B cell (primary cell): ENCODE measurements around the gene SPOCK1.

Source experiments
- EZH2 ChIP-seq: IDR thresholded peaks from 2 replicates; pipeline ENCODE4 v1.6.1; 2012; ENCODE audit warnings: borderline replicate concordance, low read depth, mild to moderate bottlenecking, moderate library complexity, low read length; ENCODE audit not compliant: insufficient read depth, poor library complexity, severe bottlenecking
- TF ChIP-seq, protein P1 (sequence below): fragments of 200-600 bp; IDR thresholded peaks from one replicate; pipeline ENCODE4 v1.8.0; 2022; ENCODE audit warnings: antibody characterized with exemption, mild to moderate bottlenecking

GRCh38 chr5:137316346-137316736 lies 182.8 kb downstream of the SPOCK1 start:
- TF ChIP-seq, protein P1, sequence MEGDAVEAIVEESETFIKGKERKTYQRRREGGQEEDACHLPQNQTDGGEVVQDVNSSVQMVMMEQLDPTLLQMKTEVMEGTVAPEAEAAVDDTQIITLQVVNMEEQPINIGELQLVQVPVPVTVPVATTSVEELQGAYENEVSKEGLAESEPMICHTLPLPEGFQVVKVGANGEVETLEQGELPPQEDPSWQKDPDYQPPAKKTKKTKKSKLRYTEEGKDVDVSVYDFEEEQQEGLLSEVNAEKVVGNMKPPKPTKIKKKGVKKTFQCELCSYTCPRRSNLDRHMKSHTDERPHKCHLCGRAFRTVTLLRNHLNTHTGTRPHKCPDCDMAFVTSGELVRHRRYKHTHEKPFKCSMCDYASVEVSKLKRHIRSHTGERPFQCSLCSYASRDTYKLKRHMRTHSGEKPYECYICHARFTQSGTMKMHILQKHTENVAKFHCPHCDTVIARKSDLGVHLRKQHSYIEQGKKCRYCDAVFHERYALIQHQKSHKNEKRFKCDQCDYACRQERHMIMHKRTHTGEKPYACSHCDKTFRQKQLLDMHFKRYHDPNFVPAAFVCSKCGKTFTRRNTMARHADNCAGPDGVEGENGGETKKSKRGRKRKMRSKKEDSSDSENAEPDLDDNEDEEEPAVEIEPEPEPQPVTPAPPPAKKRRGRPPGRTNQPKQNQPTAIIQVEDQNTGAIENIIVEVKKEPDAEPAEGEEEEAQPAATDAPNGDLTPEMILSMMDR: no peak
- TF ChIP-seq EZH2: no peak
